HG03565 (cell line): ENCODE measurements around the gene SNHG17.
A peak's percentile ranks its signal among the peaks of the same experiment; 100 is the strongest.
"Not testable (repeated sequence)": the region's sequence is repeated elsewhere in the genome, so short reads cannot be mapped to it uniquely, and the experiment has no call there.

ENCODE experiments used
- ATAC-seq: cut with Tn5 transposase; IDR thresholded peaks from one replicate; pipeline ENCODE4 v1.9.1; 2021; ENCODE audit warnings: mild to moderate bottlenecking, moderate library complexity; ENCODE audit not compliant: unreplicated experiment

SNHG17 gene

DNA sequence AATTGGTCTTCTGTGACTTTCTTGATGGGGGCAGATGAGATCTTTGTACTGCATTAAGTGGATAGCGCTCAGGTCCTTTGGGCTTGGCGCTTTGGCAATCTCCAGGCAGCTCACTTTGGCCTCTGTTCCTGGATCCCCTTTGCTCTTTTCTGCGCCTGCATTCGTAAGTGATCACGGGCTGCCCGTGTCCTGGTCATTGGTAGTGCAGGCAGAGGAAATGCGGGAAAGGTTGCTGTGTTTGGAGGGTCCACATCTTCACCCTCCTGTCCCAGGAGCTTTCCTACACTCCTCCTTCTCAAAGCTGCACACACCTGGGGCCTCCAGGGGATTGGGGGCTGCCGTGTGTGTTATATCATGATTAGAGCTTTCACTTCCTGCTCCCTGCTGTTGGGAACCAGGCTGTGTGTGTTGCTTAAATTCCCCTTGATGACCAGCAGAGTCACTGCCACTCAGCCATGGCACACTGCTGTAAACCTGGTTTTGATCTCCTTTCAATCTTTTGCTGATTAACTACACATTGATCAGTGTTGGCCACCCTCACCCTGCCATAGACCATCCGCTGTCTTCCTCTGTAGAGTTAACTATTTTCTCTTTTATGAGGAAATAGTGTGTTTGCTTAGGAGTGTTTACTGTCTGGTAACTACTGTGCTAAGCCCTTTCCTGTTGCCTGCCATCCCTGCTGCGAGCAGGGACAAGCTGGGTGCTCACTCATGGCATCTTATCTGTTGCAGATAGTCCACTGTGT is 13.0 kb upstream of the SNHG17 start:
- no peak for ATAC-seq

DNA sequence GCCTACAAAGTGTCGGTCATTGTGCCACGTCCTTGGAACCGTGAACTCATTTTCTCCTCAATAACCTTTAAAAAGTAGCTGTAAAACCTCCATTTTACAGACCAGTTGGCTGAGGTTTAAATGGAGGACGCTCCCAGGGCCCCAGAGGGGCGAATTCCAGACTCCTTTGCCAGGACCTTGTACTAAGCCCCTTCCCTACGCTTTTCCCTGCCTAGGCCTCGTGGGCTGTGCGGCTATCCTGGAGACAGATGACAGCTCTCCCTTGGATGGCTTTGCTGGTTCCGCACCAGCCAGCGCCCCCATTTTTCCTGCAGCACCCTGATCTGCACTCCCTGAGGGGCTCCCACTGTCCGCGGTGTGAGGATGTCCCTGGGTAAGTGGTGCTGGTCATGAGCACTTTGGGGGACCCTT is 12.1 kb upstream of the SNHG17 start:
- ATAC-seq: no peak

- ATAC-seq: peak; percentile 84
Measured at GRCh38 chr20:38446441-38447209, 11.5 kb upstream of the SNHG17 start.

- ATAC-seq: no peak
Measured at GRCh38 chr20:38445901-38446425, 10.8 kb upstream of the SNHG17 start.

DNA sequence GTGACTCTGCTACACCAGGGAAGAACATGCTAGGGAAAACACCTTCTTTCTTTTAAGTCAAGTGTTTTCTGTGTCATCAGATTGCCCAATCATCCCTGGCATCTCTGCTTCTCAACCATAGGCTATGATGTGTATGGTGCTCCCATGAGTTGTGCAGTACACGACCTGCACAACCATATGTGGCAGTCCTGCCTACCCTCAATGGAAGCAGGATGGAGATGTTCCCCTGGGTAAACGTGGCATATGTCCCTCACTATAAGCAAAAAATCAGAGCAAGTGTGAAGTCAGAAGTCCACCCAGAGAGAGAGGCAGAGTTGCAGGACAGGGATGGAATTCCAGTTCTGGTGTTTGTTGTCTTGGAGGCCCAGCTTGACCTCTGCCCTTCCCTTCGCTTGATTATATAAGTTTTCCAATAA is 10.3 kb upstream of the SNHG17 start:
- no peak for ATAC-seq

GRCh38 chr20:38441916-38442315 is 6.8 kb upstream of the SNHG17 start:
- ATAC-seq: no peak

DNA sequence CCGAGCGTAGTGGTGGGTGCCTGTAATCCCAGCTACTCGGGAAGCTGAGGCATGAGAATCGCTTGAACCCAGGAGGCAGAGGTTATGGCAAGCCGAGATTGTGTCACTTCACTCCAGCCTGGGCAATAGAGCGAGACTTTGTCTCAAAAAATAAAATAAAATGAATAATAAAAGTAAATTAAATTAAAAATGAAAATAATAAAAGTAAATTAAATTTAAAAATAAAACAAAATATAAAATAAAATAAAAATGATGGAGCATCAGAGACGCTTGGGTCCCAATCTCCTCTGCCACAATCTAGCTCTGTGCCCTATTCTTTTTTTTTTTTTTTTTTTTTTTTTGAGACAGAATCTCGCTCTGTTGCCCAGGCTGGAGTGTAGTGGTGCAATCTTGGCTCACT is 6.0 kb upstream of the SNHG17 start:
- ATAC-seq: not testable (repeated sequence)

- ATAC-seq: no peak
Measured at GRCh38 chr20:38437796-38438195, 2.7 kb upstream of the SNHG17 start.

- ATAC-seq: no peak
Measured at GRCh38 chr20:38435555-38435939, 419 bp upstream of the SNHG17 start.

GRCh38 chr20:38434301-38434741 is 807 bp downstream of the SNHG17 start:
- ATAC-seq: no peak

- ATAC-seq: no peak
Measured at GRCh38 chr20:38433304-38433972, 1.7 kb downstream of the SNHG17 start.

GRCh38 chr20:38432870-38433269 is 2.3 kb downstream of the SNHG17 start:
- not testable (repeated sequence) for ATAC-seq

DNA sequence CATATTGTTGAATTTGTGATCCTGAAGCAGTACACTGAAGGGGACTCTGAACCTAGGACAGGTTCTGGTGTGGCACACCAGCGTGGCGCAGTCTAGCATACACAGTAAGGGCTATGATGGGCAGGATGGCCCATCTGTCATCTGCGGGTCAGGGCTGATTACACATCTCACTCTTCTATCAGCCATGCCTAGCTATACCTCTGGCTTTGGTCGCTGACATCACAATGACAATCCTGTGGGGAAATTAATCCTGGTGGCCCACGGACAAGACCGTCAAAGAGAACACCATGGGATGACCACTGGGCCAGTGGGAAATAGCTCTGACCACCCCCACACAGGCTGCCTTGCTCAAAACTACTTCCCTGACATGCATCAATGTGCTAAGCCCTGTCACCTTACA is 2.8 kb downstream of the SNHG17 start:
- ATAC-seq: no peak

GRCh38 chr20:38430679-38431325 is 4.3 kb downstream of the SNHG17 start:
- ATAC-seq: no peak

DNA sequence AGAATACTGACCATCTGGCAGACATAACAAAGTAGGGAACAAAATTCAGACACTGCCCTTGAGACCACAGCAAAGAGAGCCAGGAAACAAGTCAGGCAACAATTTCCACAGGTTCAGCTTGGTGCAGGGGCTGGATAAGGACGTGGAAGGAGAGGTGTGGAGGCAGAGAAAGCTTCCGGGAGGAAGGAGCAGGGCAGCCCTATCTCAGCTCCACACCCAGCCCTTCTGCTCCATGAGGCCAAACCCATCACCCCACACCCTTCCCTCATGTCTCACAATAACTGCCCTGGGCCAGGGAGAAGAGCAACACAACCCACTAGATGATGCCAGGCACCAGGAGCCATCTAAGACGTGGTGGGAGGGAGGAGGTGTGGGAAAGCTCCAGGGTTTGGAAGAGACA is 5.8 kb downstream of the SNHG17 start:
- no peak for ATAC-seq

- ATAC-seq: no peak
Measured at GRCh38 chr20:38428800-38429199, 6.3 kb downstream of the SNHG17 start.

GRCh38 chr20:38427655-38428023 is 7.5 kb downstream of the SNHG17 start:
- no peak for ATAC-seq

- no peak for ATAC-seq
Measured at GRCh38 chr20:38426006-38426897, 8.9 kb downstream of the SNHG17 start.

DNA sequence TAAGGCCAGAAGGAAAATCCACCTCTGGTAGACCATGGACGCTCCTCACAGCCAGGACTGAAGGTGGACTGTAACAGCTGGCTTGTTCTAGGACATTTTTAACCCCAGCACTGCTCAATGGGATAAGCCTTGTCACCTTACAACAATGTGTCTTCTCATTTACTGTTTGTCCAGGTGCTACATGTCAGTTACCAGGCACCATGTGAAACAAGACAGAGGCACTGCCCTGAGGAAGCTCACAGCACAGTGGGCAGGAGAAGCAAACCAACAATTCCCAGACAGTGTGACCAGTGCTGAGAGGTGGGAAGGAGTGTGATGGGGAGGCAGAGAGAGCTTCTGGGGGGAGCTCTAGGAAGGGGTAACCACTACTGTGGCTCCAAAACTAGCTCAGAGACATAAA is 10.7 kb downstream of the SNHG17 start:
- ATAC-seq: no peak

GRCh38 chr20:38423541-38423940 is 11.6 kb downstream of the SNHG17 start:
- no peak for ATAC-seq
